Upper lobe of left lung (tissue), 4 donors: ENCODE results near the gene DNAJC8.

Source experiments
- EP300 ChIP-seq, 4 donors: sonication (generic); formaldehyde crosslinking; IDR thresholded peaks; one replicate each; pipeline ENCODE4 v1.5.1; 2017; ENCODE audit warnings: antibody characterized with exemption in 4 of 4, control low read depth in 2 of 4
- POLR2A ChIP-seq, 4 donors: fragments of 450-650 bp; IDR thresholded peaks; one replicate each; pipeline ENCODE4 v1.5.1; 2016 to 2017; ENCODE audit warnings: antibody characterized with exemption in 4 of 4, mild to moderate bottlenecking in 2 of 4

DNA sequence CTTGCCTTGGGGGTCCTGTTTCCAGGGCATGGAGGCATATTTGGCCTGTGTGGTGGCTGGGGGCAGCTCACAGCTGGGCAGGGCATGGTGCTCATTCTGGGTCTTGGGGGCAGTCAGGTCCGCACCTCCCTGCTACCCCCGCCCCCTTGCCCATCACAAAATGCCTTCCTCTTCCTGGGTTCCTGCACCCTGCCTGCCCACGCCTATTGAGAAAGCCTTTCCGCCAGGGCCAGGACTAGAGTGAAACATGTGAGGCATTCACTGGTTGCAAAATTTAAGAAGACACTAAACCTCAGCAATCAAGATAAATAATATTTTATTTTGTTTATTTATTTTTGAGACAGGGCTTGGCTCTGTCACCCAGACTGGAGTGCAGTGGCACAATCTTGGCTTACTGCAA, 76.0 kb downstream of the DNAJC8 start:
- peak in 1 of 4 donors; percentile 9 for TF ChIP-seq EP300 (IDR thresholded peaks at IDR 0.05)
- TF ChIP-seq POLR2A (IDR thresholded peaks at IDR 0.05) = peak in 1 of 4 donors; percentile 11
